ENCODE measurements around the gene EMILIN1. TPM values are rescaled to one million over a fixed set of nuclear protein-coding genes. Genes with fewer than 3 reads are reported as not detected.
"Not testable (repeated sequence)": the region's sequence is repeated elsewhere in the genome, so short reads cannot be mapped to it uniquely, and the experiment has no call there.

Gene EMILIN1
- total RNA-seq, 2 experiments from 2014 or later, result 0.61 to 0.63 TPM

GRCh38 chr2:27111392-27112078 is 33.1 kb downstream of the EMILIN1 start:
- H3K4me1 Mint-ChIP-seq (ENCODE audit: low read depth); H3K4me3 Mint-ChIP-seq; intact Hi-C loops (cut with micrococcal nuclease); H3K27me3 Mint-ChIP-seq; ATAC-seq; H3K9me3 Mint-ChIP-seq; DNase-seq; H3K27ac Mint-ChIP-seq; H3K36me3 Mint-ChIP-seq (ENCODE audit: low read depth): not testable (repeated sequence)
- ChIA-PET CTCF (interaction anchor here (0.7 to 2.7 kb wide), 4 partner anchors 12 to 192 kb away, joined by 3 to 14 read pairs (median 6); partner anchors contain the start of gene ABHD1), POLR2A (interaction anchor here (1.0 kb wide), 1 partner anchor 12 kb away, joined by 3 read pairs; the partner anchor contains the start of gene ABHD1)

GRCh38 chr2:27115519-27115918 is 37.1 kb downstream of the EMILIN1 start:
- no peak for DNase-seq
- Mint-ChIP-seq H3K36me3 (ENCODE audit: low read depth) (no peaks in the 10 kb centered on the region), H3K27ac (no peak overlapping the region), H3K9me3 (no peaks in the 10 kb centered on the region), H3K4me3 (no peak overlapping the region), H3K4me1 (ENCODE audit: low read depth) (peaks cover 9% of the 10 kb centered on the region), H3K27me3 (peaks cover 23% of the 10 kb centered on the region)
- TF ChIP-seq CTCF (IDR thresholded peaks at IDR 0.05), result no peak
- intact Hi-C loops (cut with micrococcal nuclease), result no loop called here
- ChIA-PET CTCF (no interaction called here), POLR2A (interaction anchor here (1.8 kb wide), 1 partner anchor 17 kb away, joined by 4 read pairs; no protein-coding TSS in a partner anchor)
- no peak for ATAC-seq

GRCh38 chr2:27117995-27118524 is 39.6 kb downstream of the EMILIN1 start:
- POLR2A ChIA-PET, result interaction anchor here (0.6 to 1.1 kb wide), 3 partner anchors 13 to 34 kb away, joined by 3 to 4 read pairs (median 3); no protein-coding TSS in a partner anchor
- CTCF ChIA-PET, result interaction anchor here (1.3 kb wide), 1 partner anchor 16 kb away, joined by 3 read pairs; the partner anchor contains the start of gene PREB
- peaks cover 10% of the 10 kb centered on the region for H3K4me1 Mint-ChIP-seq (ENCODE audit: low read depth)

GRCh38 chr2:27118525-27119329 is 40.3 kb downstream of the EMILIN1 start, which contains the start of gene CGREF1:
TSS of gene CGREF1 (minus strand) at chr2:27119128. CDS start at chr2:27104366, 14,762 bp downstream.
- peaks cover 23% of the 10 kb centered on the region for H3K27me3 Mint-ChIP-seq
- no peaks in the 10 kb centered on the region for H3K9me3 Mint-ChIP-seq
- peak; percentile 18 for ATAC-seq
- H3K36me3 Mint-ChIP-seq (ENCODE audit: low read depth), result no peaks in the 10 kb centered on the region
- DNase-seq, result peak; percentile 18
- ChIA-PET POLR2A (interaction anchor here (0.6 to 1.1 kb wide), 4 partner anchors 14 to 34 kb away, joined by 3 to 4 read pairs (median 3); no protein-coding TSS in a partner anchor), CTCF (interaction anchor here (1.3 kb wide), 1 partner anchor 16 kb away, joined by 3 read pairs; the partner anchor contains the start of gene PREB)
- H3K4me1 Mint-ChIP-seq (ENCODE audit: low read depth), result peaks cover 14% of the 10 kb centered on the region
- no peak for TF ChIP-seq CTCF (IDR thresholded peaks at IDR 0.05)
- peak within 1 kb of the TSS; percentile 22 for H3K27ac Mint-ChIP-seq
- H3K4me3 Mint-ChIP-seq, result peak within 1 kb of the TSS; percentile 77
- intact Hi-C loops (cut with micrococcal nuclease), result no loop called here

More at GRCh38 chr2:27117995-27118524, 39.6 kb downstream of the EMILIN1 start:
- no peak for TF ChIP-seq CTCF (IDR thresholded peaks at IDR 0.05)
- peaks cover 23% of the 10 kb centered on the region for H3K27me3 Mint-ChIP-seq
- H3K36me3 Mint-ChIP-seq (ENCODE audit: low read depth), result no peaks in the 10 kb centered on the region
- ATAC-seq, result no peak
- peak overlapping the region; percentile 61 for H3K4me3 Mint-ChIP-seq
- intact Hi-C loops (cut with micrococcal nuclease), result no loop called here
- H3K27ac Mint-ChIP-seq, result peak overlapping the region; percentile 22
- H3K9me3 Mint-ChIP-seq, result no peaks in the 10 kb centered on the region
- DNase-seq, result no peak

GRCh38 chr2:27119330-27119670 is 40.9 kb downstream of the EMILIN1 start:
- peak overlapping the region; percentile 22 for H3K27ac Mint-ChIP-seq
- H3K4me1 Mint-ChIP-seq (ENCODE audit: low read depth), result peaks cover 18% of the 10 kb centered on the region
- POLR2A ChIA-PET; H3K9me3 Mint-ChIP-seq; DNase-seq; CTCF ChIA-PET; H3K36me3 Mint-ChIP-seq (ENCODE audit: low read depth); intact Hi-C loops (cut with micrococcal nuclease): not testable (repeated sequence)
- H3K4me3 Mint-ChIP-seq, result peak overlapping the region; percentile 77
- peaks cover 23% of the 10 kb centered on the region for H3K27me3 Mint-ChIP-seq
- peak; percentile 19 for ATAC-seq

Measured in activated CD8-positive, alpha-beta T cell treated with anti-CD3 and anti-CD28 coated beads for 36 hours (primary cell).